Osteoblast (primary cell): ENCODE data around the gene CDKN1A. TPM values are rescaled to one million over a fixed set of nuclear protein-coding genes. Genes with fewer than 3 reads are reported as not detected.

Experiments used
- DNase-seq: peaks from one replicate; pipeline ENCODE4 v3.0.0; 2011; ENCODE audit warnings: low spot score, mixed read lengths; ENCODE audit not compliant: insufficient read length; ENCODE audit errors: missing footprints
- H2AFZ ChIP-seq: 2 replicates; pipeline ENCODE4 v1.6.0; 2011; ENCODE audit warnings: mild to moderate bottlenecking, low read length
- H3K27ac ChIP-seq: 2 replicates; pipeline ENCODE4 v1.5.1; 2011; ENCODE audit warnings: mild to moderate bottlenecking, low read depth, low read length, moderate library complexity
- H3K27me3 ChIP-seq: 2 replicates; pipeline ENCODE4 v1.6.0; 2012; ENCODE audit warnings: mild to moderate bottlenecking, control low read depth, inconsistent platforms, low read length, moderate library complexity; ENCODE audit not compliant: insufficient read depth
- H3K36me3 ChIP-seq: 2 replicates; pipeline ENCODE4 v1.5.1; 2011; ENCODE audit warnings: mild to moderate bottlenecking, low read length, control low read depth, moderate library complexity; ENCODE audit not compliant: insufficient read depth
- H3K4me1 ChIP-seq: 2 replicates; pipeline ENCODE4 v1.5.1; 2011; ENCODE audit warnings: mild to moderate bottlenecking, low read length, control low read depth, moderate library complexity; ENCODE audit not compliant: insufficient read depth
- H3K4me2 ChIP-seq: 2 replicates; pipeline ENCODE4 v1.6.0; 2011; ENCODE audit warnings: mild to moderate bottlenecking, low read length; ENCODE audit not compliant: insufficient read depth
- H3K4me3 ChIP-seq: fragments of 200-600 bp; sonication (generic); 3 replicates; pipeline ENCODE4 v1.5.1; 2012; ENCODE audit warnings: mild to moderate bottlenecking, low read length, inconsistent platforms; ENCODE audit not compliant: insufficient read depth
- H3K79me2 ChIP-seq: 2 replicates; pipeline ENCODE4 v1.6.0; 2012; ENCODE audit warnings: mild to moderate bottlenecking, low read length, control low read depth, inconsistent platforms; ENCODE audit not compliant: insufficient read depth
- H3K9me3 ChIP-seq: 2 replicates; pipeline ENCODE4 v1.5.1; 2011; ENCODE audit warnings: low read depth, low read length, control low read depth
- H4K20me1 ChIP-seq: 2 replicates; pipeline ENCODE4 v1.6.0; 2012; ENCODE audit warnings: mild to moderate bottlenecking, low read length, control low read depth; ENCODE audit not compliant: insufficient read depth
- total RNA-seq: library from RNA; depleted of rRNA; stranded (reverse); fragments of >200 nt; gene quantifications from 2 replicates; pipeline ENCODE4 v1.2.3, GENCODE V29; 2012
- TF ChIP-seq, protein P1 (sequence below): IDR thresholded peaks from 2 replicates; pipeline ENCODE4 v1.5.1; 2011; ENCODE audit warnings: mild to moderate bottlenecking, low read depth, low read length, moderate library complexity; ENCODE audit errors: extremely low read depth

CDKN1A gene
- total RNA-seq, 1 donor, result 461 TPM

DNA sequence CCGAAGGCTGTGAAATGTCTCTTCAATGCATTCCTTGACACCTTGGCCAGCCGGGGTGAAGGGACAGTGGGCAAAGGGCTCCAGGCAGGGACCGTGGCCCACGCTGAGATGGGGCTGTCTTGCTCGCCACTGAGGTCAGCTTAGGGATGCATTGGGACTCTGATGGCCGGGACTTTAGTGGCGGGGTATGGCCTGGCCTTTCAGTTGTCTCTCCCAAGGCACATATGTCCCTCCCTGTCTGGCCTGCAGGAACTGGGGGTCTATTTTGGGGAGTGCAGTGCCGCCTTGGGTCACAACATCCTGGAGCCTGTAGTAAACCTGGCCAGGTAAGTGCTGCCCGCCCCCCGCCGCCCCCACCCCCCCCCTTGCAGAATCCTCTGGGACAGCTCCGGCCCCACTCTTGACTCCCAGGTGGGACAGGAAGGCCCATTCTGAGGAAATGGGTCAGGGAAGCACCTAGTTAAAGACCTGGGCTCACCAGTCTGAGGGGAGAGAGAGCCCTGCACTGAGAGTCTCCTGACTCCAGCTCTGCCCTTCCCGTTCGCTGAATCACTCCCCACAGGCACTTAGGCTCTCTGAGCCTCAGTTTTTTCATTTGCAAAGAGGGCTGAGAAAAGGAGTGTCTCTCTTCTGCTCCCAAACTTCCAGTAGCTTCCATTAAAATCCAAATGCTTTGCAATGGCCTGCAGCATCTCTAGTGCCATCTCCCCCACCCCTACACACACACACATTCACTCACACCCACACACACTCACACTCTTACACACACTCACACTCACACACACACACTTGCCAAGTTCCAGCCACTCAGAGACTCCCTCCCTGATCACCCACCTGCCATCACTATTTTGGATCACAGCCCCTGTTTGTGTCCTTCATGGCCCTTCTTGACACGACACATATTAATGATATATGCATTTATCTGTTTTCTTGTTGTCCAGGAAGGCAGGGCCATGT is 52.2 kb downstream of the CDKN1A start:
- H2AFZ ChIP-seq, result no peak overlapping the region
- peaks cover 19% of the 10 kb centered on the region for H3K4me1 ChIP-seq
- peak; percentile 52 for DNase-seq
- TF ChIP-seq, protein P1, sequence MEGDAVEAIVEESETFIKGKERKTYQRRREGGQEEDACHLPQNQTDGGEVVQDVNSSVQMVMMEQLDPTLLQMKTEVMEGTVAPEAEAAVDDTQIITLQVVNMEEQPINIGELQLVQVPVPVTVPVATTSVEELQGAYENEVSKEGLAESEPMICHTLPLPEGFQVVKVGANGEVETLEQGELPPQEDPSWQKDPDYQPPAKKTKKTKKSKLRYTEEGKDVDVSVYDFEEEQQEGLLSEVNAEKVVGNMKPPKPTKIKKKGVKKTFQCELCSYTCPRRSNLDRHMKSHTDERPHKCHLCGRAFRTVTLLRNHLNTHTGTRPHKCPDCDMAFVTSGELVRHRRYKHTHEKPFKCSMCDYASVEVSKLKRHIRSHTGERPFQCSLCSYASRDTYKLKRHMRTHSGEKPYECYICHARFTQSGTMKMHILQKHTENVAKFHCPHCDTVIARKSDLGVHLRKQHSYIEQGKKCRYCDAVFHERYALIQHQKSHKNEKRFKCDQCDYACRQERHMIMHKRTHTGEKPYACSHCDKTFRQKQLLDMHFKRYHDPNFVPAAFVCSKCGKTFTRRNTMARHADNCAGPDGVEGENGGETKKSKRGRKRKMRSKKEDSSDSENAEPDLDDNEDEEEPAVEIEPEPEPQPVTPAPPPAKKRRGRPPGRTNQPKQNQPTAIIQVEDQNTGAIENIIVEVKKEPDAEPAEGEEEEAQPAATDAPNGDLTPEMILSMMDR, result no peak
- no peak overlapping the region for H3K4me3 ChIP-seq
- no peak overlapping the region for H3K4me2 ChIP-seq
- H3K27ac ChIP-seq, result no peak overlapping the region
- H4K20me1 ChIP-seq, result no peaks in the 10 kb centered on the region
- H3K79me2 ChIP-seq, result no peaks in the 10 kb centered on the region
- H3K27me3 ChIP-seq, result no peaks in the 10 kb centered on the region
- no peaks in the 10 kb centered on the region for H3K9me3 ChIP-seq
- no peaks in the 10 kb centered on the region for H3K36me3 ChIP-seq

DNA sequence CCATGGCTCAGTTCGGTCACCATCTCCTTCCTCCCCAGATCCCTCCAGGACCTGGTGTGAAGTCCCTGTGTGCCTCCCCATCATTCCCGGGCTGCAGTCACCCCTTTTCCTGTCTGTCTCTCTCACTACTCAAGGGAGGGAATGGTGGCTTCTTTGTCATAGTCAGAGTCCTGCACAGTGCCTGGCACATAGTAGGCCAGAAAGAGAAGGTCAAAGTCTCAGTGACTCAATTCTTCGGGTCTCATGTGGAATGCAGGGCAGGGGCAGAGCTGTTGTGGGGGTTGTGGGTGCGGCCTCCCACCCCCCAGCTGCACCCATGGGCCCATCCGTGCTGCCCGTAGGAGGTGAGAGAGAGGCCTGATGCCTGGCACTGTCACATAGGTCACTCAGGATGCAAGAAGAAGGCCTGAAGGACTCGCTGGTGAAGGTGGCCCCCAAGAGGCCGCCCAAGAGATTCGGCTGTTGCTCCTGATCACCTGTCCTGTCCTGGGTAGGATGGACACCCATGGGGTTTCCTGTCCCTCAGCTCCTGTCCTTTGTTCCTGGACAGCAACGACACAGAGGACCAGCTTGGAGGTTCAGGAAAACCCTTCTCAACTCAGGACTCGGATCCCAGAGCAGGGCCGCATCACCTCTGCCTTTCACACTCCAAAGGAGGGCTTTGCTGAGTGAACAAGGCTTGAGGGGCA is 53.3 kb downstream of the CDKN1A start:
- Histone ChIP-seq H2AFZ (no peak overlapping the region), H3K4me3 (no peak overlapping the region), H3K4me2 (no peak overlapping the region), H3K27ac (no peak overlapping the region), H3K79me2 (no peaks in the 10 kb centered on the region), H3K27me3 (no peaks in the 10 kb centered on the region), H3K4me1 (peaks cover 22% of the 10 kb centered on the region), H3K36me3 (no peaks in the 10 kb centered on the region), H3K9me3 (no peaks in the 10 kb centered on the region), H4K20me1 (no peaks in the 10 kb centered on the region)
- DNase-seq, result peak; percentile 38
- TF ChIP-seq, protein P1, result no peak

DNA sequence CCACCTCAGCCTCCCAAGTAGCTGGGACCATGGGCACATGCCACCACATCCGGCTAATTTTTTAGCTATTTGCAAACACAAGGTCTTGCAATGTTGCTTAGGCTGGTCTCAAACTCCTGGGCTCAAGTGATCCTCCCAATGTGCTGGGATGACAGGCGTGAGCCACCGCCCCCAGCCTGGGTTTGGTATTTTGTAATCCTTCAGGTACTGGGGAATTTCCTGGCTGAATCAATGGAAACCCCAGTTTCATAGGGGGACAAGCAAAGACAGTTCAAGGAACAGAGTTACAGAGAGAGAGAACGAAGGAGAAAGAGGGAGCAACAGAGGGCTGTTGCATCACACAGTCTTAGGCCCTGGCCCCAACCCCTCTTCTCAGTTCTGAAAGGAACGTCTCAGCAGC is 54.8 kb downstream of the CDKN1A start:
- Histone ChIP-seq H3K27ac (no peak overlapping the region), H3K4me3 (no peak overlapping the region), H2AFZ (no peak overlapping the region), H3K36me3 (no peaks in the 10 kb centered on the region), H3K4me2 (no peak overlapping the region), H3K4me1 (peaks cover 22% of the 10 kb centered on the region), H3K79me2 (no peaks in the 10 kb centered on the region), H3K27me3 (no peaks in the 10 kb centered on the region), H4K20me1 (no peaks in the 10 kb centered on the region), H3K9me3 (no peaks in the 10 kb centered on the region)
- TF ChIP-seq, protein P1, result no peak
- peak; percentile 26 for DNase-seq

DNA sequence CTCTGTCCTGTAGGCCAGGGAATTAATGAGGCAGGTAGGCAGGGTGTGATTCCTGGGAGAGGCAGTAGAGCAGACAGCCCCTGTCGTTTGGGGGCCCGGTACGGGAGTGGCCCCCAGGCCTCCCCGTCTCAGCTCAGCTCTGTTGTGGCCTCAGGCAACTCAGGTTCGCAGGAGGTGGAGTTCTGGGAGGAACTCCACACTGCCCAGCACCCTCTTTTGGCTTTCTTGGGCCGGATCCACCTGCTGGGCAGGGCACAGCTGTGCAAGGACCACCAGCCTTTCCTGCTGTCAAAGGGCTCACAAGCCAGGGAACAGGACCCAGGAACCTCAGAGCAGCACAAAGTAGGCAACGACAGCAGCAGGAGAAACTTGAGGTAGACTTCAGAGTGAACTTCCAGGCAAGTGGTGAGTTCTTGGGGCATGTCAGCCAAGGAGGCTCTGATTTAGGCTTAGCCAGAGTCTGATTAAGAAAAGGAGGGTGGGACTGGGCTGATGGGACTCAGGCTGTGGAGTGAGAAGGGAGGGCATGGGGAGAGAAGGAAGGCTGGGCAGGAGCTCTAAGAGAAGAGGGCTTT is 56.1 kb downstream of the CDKN1A start:
- no peaks in the 10 kb centered on the region for H4K20me1 ChIP-seq
- DNase-seq, result peak; percentile 38
- H3K27ac ChIP-seq, result peak overlapping the region; percentile 43
- H3K36me3 ChIP-seq, result no peaks in the 10 kb centered on the region
- TF ChIP-seq, protein P1, result no peak
- H3K4me2 ChIP-seq, result peak overlapping the region; percentile 83
- H3K9me3 ChIP-seq, result no peaks in the 10 kb centered on the region
- no peaks in the 10 kb centered on the region for H3K27me3 ChIP-seq
- H3K79me2 ChIP-seq, result no peaks in the 10 kb centered on the region
- peak overlapping the region; percentile 85 for H2AFZ ChIP-seq
- H3K4me1 ChIP-seq, result peaks cover 15% of the 10 kb centered on the region
- peak overlapping the region; percentile 60 for H3K4me3 ChIP-seq
